Neural cell (in vitro differentiated cells): ENCODE results near the gene ORM1. TPM values are rescaled to one million over a fixed set of nuclear protein-coding genes. Genes with fewer than 3 reads are reported as not detected.

Source experiments
- H2AFZ ChIP-seq: fragments of 200-600, 300-800 bp; sonication (generic), shearing (Covaris generic); 2 replicates; pipeline ENCODE4 v1.6.0; 2014; ENCODE audit warnings: low read depth, mild to moderate bottlenecking, antibody characterized with exemption, low read length, moderate library complexity
- H3F3A ChIP-seq: fragments of 200-600 bp; shearing (Covaris generic); 2 replicates; pipeline ENCODE4 v1.6.1; 2016; ENCODE audit warnings: mild to moderate bottlenecking, moderate library complexity, mixed read lengths, antibody characterized with exemption, low read length; ENCODE audit not compliant: insufficient read depth, poor library complexity, severe bottlenecking
- H3K27ac ChIP-seq: fragments of 200-600, 300-800 bp; sonication (generic), shearing (Covaris generic); 2 replicates; pipeline ENCODE4 v1.5.1; 2014; ENCODE audit warnings: mild to moderate bottlenecking, low read length, moderate library complexity
- H3K27me3 ChIP-seq: fragments of 300-800, 200-600 bp; sonication (generic), shearing (Covaris generic); 2 replicates; pipeline ENCODE4 v1.6.0; 2014; ENCODE audit warnings: mild to moderate bottlenecking, low read depth, low read length, moderate library complexity; ENCODE audit not compliant: insufficient read depth
- H3K36me3 ChIP-seq: fragments of 300-800, 200-600 bp; sonication (generic), shearing (Covaris generic); 2 replicates; pipeline ENCODE4 v1.5.1; 2014; ENCODE audit warnings: mild to moderate bottlenecking, antibody characterized with exemption, low read length, moderate library complexity; ENCODE audit not compliant: insufficient read depth
- H3K4me2 ChIP-seq: fragments of 300-800, 200-600 bp; sonication (generic), shearing (Covaris generic); 2 replicates; pipeline ENCODE4 v1.6.0; 2014; ENCODE audit warnings: mild to moderate bottlenecking, low read length
- H3K4me3 ChIP-seq: fragments of 300-800, 200-600 bp; sonication (generic), shearing (Covaris generic); 2 replicates; pipeline ENCODE4 v1.5.1; 2014; ENCODE audit warnings: mild to moderate bottlenecking, low read length, moderate library complexity
- H3K79me2 ChIP-seq: fragments of 200-600 bp; shearing (Covaris generic); replicated peaks from 2 replicates; pipeline ENCODE4 v1.6.0; 2014; ENCODE audit warnings: mild to moderate bottlenecking, low read length, moderate library complexity; ENCODE audit not compliant: insufficient read depth
- H3K9ac ChIP-seq: fragments of 300-800, 200-600 bp; sonication (generic), shearing (Covaris generic); 2 replicates; pipeline ENCODE4 v1.6.1; 2016; ENCODE audit warnings: mild to moderate bottlenecking, low read length, mixed read lengths
- H3K9me2 ChIP-seq: fragments of 200-600 bp; shearing (Covaris generic); 2 replicates; pipeline ENCODE4 v1.6.1; 2016; ENCODE audit warnings: mild to moderate bottlenecking, low read length, mixed read lengths; ENCODE audit not compliant: insufficient read depth
- H3K9me3 ChIP-seq: fragments of 200-600, 300-800 bp; sonication (generic), shearing (Covaris generic); 2 replicates; pipeline ENCODE4 v1.6.1; 2016; ENCODE audit warnings: mild to moderate bottlenecking, mixed run types, low read length, moderate library complexity, mixed read lengths
- H4K20me1 ChIP-seq: fragments of 200-600 bp; shearing (Covaris generic); 2 replicates; pipeline ENCODE4 v1.6.1; 2016; ENCODE audit warnings: mild to moderate bottlenecking, mixed run types; ENCODE audit not compliant: insufficient read depth
- CTCF ChIP-seq: fragments of 450-650 bp; IDR thresholded peaks from 2 replicates; pipeline ENCODE4 v1.5.1; 2014; ENCODE audit warnings: antibody characterized with exemption, mild to moderate bottlenecking, moderate library complexity; ENCODE audit not compliant: poor library complexity, severe bottlenecking
- EP300 ChIP-seq: fragments of 450-650 bp; conservative IDR thresholded peaks from 2 replicates; pipeline ENCODE4 v1.6.1; 2014; ENCODE audit warnings: antibody characterized with exemption, mild to moderate bottlenecking, moderate library complexity; ENCODE audit not compliant: poor library complexity, severe bottlenecking
- EZH2 ChIP-seq: fragments of 200-600, 300-800 bp; shearing (Covaris generic), sonication (generic); IDR thresholded peaks from 2 replicates; pipeline ENCODE4 v1.6.1; 2014; ENCODE audit warnings: antibody characterized with exemption, low read length, borderline replicate concordance, mild to moderate bottlenecking; ENCODE audit not compliant: insufficient read depth, poor library complexity, severe bottlenecking
- MXI1 ChIP-seq: fragments of 450-650 bp; conservative IDR thresholded peaks from 2 replicates; pipeline ENCODE4 v1.6.1; 2014; ENCODE audit warnings: antibody characterized with exemption, mild to moderate bottlenecking; ENCODE audit not compliant: poor library complexity, severe bottlenecking
- POLR2AphosphoS5 ChIP-seq: IDR thresholded peaks from 2 replicates; pipeline ENCODE4 v1.6.1; 2012
- RAD21 ChIP-seq: fragments of 450-650 bp; conservative IDR thresholded peaks from 2 replicates; pipeline ENCODE4 v1.6.1; 2014; ENCODE audit warnings: antibody characterized with exemption, mild to moderate bottlenecking, moderate library complexity
- REST ChIP-seq: IDR thresholded peaks from 2 replicates; pipeline ENCODE4 v1.6.1; 2012; ENCODE audit warnings: borderline replicate concordance
- SMC3 ChIP-seq: fragments of 450-650 bp; conservative IDR thresholded peaks from 2 replicates; pipeline ENCODE4 v1.6.1; 2014; ENCODE audit warnings: antibody characterized with exemption, mild to moderate bottlenecking, moderate library complexity; ENCODE audit not compliant: poor library complexity
- TAF1 ChIP-seq: IDR thresholded peaks from 2 replicates; pipeline ENCODE4 v1.6.1; 2012; ENCODE audit warnings: low read depth
- polyA plus RNA-seq: library from polyadenylated mRNA; depleted of rRNA; stranded (reverse); fragments of >200 nt; gene quantifications from 2 replicates; pipeline ENCODE4 v1.2.3, GENCODE V29; 2014

Gene ORM1
- polyA plus RNA-seq, 1 donor from 2014 or later, result not detected

- Histone ChIP-seq H3K9ac (no peak overlapping the region), H3K27ac (no peak overlapping the region), H3K4me2 (no peak overlapping the region), H3K36me3 (no peaks in the 10 kb centered on the region), H4K20me1 (no peaks in the 10 kb centered on the region), H3K4me3 (no peak overlapping the region), H2AFZ (no peak overlapping the region), H3K27me3 (no peaks in the 10 kb centered on the region), H3F3A (no peaks in the 10 kb centered on the region), H3K9me3 (no peaks in the 10 kb centered on the region), H3K9me2 (no peaks in the 10 kb centered on the region), H3K79me2 (no peaks in the 10 kb centered on the region)
- TF ChIP-seq SMC3, result no peak
- TF ChIP-seq TAF1, result no peak
These were observed 44.5 kb downstream of the ORM1 start for GRCh38 chr9:114367366-114367765.

GRCh38 chr9:114367772-114368569 is 45.1 kb downstream of the ORM1 start:
- Histone ChIP-seq H3K9me3 (no peaks in the 10 kb centered on the region), H3K4me2 (no peak overlapping the region), H2AFZ (no peak overlapping the region), H4K20me1 (no peaks in the 10 kb centered on the region), H3K27ac (no peak overlapping the region), H3K27me3 (no peaks in the 10 kb centered on the region), H3K4me3 (no peak overlapping the region), H3K9me2 (no peaks in the 10 kb centered on the region), H3K79me2 (no peaks in the 10 kb centered on the region), H3K36me3 (no peaks in the 10 kb centered on the region), H3F3A (no peaks in the 10 kb centered on the region), H3K9ac (no peak overlapping the region)
- TF ChIP-seq EZH2, result no peak

GRCh38 chr9:114369216-114370130 is 46.6 kb downstream of the ORM1 start:
- H2AFZ ChIP-seq, result no peak overlapping the region
- H3K79me2 ChIP-seq, result no peaks in the 10 kb centered on the region
- no peaks in the 10 kb centered on the region for H3F3A ChIP-seq
- H3K4me2 ChIP-seq, result no peak overlapping the region
- no peaks in the 10 kb centered on the region for H3K27me3 ChIP-seq
- no peak for TF ChIP-seq CTCF
- no peak for TF ChIP-seq POLR2AphosphoS5
- no peak for TF ChIP-seq REST
- TF ChIP-seq TAF1, result no peak
- TF ChIP-seq SMC3, result no peak
- no peak for TF ChIP-seq EP300
- TF ChIP-seq MXI1, result no peak
- TF ChIP-seq RAD21, result no peak
- TF ChIP-seq EZH2, result no peak
- H3K4me3 ChIP-seq, result no peak overlapping the region
- H3K9me3 ChIP-seq, result no peaks in the 10 kb centered on the region
- H4K20me1 ChIP-seq, result no peaks in the 10 kb centered on the region
- no peak overlapping the region for H3K27ac ChIP-seq
- no peak overlapping the region for H3K9ac ChIP-seq
- H3K9me2 ChIP-seq, result no peaks in the 10 kb centered on the region
- no peaks in the 10 kb centered on the region for H3K36me3 ChIP-seq
